ENCODE results near the gene TEKT5. TPM values are rescaled to one million over a fixed set of nuclear protein-coding genes. Genes with fewer than 3 reads are reported as not detected.

The TEKT5 gene
- total and polyA plus RNA-seq, 2 donors (not counting 1 experiment from before 2014, with no cell fraction given): 0.06 TPM; not detected in 1

- TF ChIP-seq EZH2 (IDR thresholded peaks at IDR 0.05; ENCODE audit: low read length, missing control alignments): no peak
- TF ChIP-seq, protein P1, sequence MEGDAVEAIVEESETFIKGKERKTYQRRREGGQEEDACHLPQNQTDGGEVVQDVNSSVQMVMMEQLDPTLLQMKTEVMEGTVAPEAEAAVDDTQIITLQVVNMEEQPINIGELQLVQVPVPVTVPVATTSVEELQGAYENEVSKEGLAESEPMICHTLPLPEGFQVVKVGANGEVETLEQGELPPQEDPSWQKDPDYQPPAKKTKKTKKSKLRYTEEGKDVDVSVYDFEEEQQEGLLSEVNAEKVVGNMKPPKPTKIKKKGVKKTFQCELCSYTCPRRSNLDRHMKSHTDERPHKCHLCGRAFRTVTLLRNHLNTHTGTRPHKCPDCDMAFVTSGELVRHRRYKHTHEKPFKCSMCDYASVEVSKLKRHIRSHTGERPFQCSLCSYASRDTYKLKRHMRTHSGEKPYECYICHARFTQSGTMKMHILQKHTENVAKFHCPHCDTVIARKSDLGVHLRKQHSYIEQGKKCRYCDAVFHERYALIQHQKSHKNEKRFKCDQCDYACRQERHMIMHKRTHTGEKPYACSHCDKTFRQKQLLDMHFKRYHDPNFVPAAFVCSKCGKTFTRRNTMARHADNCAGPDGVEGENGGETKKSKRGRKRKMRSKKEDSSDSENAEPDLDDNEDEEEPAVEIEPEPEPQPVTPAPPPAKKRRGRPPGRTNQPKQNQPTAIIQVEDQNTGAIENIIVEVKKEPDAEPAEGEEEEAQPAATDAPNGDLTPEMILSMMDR (conservative IDR thresholded peaks at IDR 0.05 in 1 of 2, IDR thresholded peaks at IDR 0.05 in 1 of 2; ENCODE audit: low read depth in 1 of 2, low read length in 2 of 2): no peak
- H3K9me3 ChIP-seq (ENCODE audit: control insufficient read depth, insufficient read depth, low read depth, low read length): no peaks in the 10 kb centered on the region
- no peaks in the 10 kb centered on the region for H3K36me3 ChIP-seq (ENCODE audit: control insufficient read depth, insufficient read depth, low read length)
- DNase-seq (ENCODE audit: low read depth in 2 of 2): peak; percentile 42 to 62
- H3K4me3 ChIP-seq (replicated peaks in 1 of 4; ENCODE audit: control extremely low read depth in 1 of 4, insufficient read depth in 1 of 4, low read depth in 3 of 4, low read length in 4 of 4): no peak overlapping the region
- H3K9ac ChIP-seq (ENCODE audit: insufficient read depth, low read length): no peak overlapping the region
- H2AFZ ChIP-seq (ENCODE audit: low read length): peak overlapping the region; percentile 82
- H3K4me2 ChIP-seq (ENCODE audit: extremely low read depth, insufficient read depth, low read length): peak overlapping the region; percentile 68
- no peaks in the 10 kb centered on the region for H4K20me1 ChIP-seq (ENCODE audit: control insufficient read depth, extremely low read depth, insufficient read depth, low read length)
- H3K79me2 ChIP-seq (ENCODE audit: control insufficient read depth, insufficient read depth, low read length): no peaks in the 10 kb centered on the region
- H3K4me1 ChIP-seq (ENCODE audit: control insufficient read depth, extremely low read depth, insufficient read depth, low read length): peaks cover 8% of the 10 kb centered on the region
- peak overlapping the region; percentile 57 for H3K27ac ChIP-seq (ENCODE audit: insufficient read depth, low read length)
- H3K27me3 ChIP-seq (ENCODE audit: control insufficient read depth, insufficient read depth, low read length): no peaks in the 10 kb centered on the region
These were observed 85.9 kb downstream of the TEKT5 start for GRCh38 chr16:10608687-10609401.

DNA sequence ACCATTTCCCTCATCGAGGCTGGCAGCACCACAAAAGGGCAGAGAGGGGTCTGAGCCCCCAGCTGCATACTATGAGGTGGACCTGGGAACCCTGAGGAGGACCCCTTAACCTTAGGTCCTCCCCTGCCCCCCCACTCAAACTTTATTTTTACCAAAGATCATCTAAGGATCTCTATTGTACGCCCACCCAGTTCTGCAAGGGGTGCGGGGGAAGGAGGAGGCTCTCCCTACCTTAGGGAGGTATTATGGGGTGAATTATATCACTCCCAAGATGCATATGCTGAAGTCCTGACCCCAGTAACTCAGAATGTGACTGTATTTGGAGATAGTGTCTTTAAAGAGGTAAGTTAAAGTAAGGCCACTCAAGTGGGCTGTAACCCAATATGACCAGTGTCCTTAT lies 87.6 kb downstream of the TEKT5 start:
- H3K4me1 ChIP-seq (ENCODE audit: control insufficient read depth, extremely low read depth, insufficient read depth, low read length): peaks cover 8% of the 10 kb centered on the region
- TF ChIP-seq, protein P1 (conservative IDR thresholded peaks at IDR 0.05 in 1 of 2, IDR thresholded peaks at IDR 0.05 in 1 of 2; ENCODE audit: low read depth in 1 of 2, low read length in 2 of 2): no peak
- TF ChIP-seq EZH2 (IDR thresholded peaks at IDR 0.05; ENCODE audit: low read length, missing control alignments): no peak
- no peak for DNase-seq (ENCODE audit: low read depth in 2 of 2)
- H3K36me3 ChIP-seq (ENCODE audit: control insufficient read depth, insufficient read depth, low read length): no peaks in the 10 kb centered on the region
- no peak overlapping the region for H3K4me3 ChIP-seq (replicated peaks in 1 of 4; ENCODE audit: control extremely low read depth in 1 of 4, insufficient read depth in 1 of 4, low read depth in 3 of 4, low read length in 4 of 4)
- H3K9ac ChIP-seq (ENCODE audit: insufficient read depth, low read length): no peak overlapping the region
- no peak overlapping the region for H2AFZ ChIP-seq (ENCODE audit: low read length)
- H3K79me2 ChIP-seq (ENCODE audit: control insufficient read depth, insufficient read depth, low read length): no peaks in the 10 kb centered on the region
- no peaks in the 10 kb centered on the region for H4K20me1 ChIP-seq (ENCODE audit: control insufficient read depth, extremely low read depth, insufficient read depth, low read length)
- H3K4me2 ChIP-seq (ENCODE audit: extremely low read depth, insufficient read depth, low read length): no peak overlapping the region
- peaks cover 3% of the 10 kb centered on the region for H3K27me3 ChIP-seq (ENCODE audit: control insufficient read depth, insufficient read depth, low read length)
- H3K9me3 ChIP-seq (ENCODE audit: control insufficient read depth, insufficient read depth, low read depth, low read length): no peaks in the 10 kb centered on the region
- no peak overlapping the region for H3K27ac ChIP-seq (ENCODE audit: insufficient read depth, low read length)

- H3K4me1 ChIP-seq (ENCODE audit: control insufficient read depth, extremely low read depth, insufficient read depth, low read length): peaks cover 8% of the 10 kb centered on the region
- H3K4me3 ChIP-seq (replicated peaks in 1 of 4; ENCODE audit: control extremely low read depth in 1 of 4, insufficient read depth in 1 of 4, low read depth in 3 of 4, low read length in 4 of 4): no peak overlapping the region
- no peak overlapping the region for H2AFZ ChIP-seq (ENCODE audit: low read length)
- DNase-seq (ENCODE audit: low read depth in 2 of 2): no peak
- H3K27ac ChIP-seq (ENCODE audit: insufficient read depth, low read length): no peak overlapping the region
- H3K79me2 ChIP-seq (ENCODE audit: control insufficient read depth, insufficient read depth, low read length): no peaks in the 10 kb centered on the region
- H3K27me3 ChIP-seq (ENCODE audit: control insufficient read depth, insufficient read depth, low read length): peaks cover 3% of the 10 kb centered on the region
- no peaks in the 10 kb centered on the region for H4K20me1 ChIP-seq (ENCODE audit: control insufficient read depth, extremely low read depth, insufficient read depth, low read length)
- H3K4me2 ChIP-seq (ENCODE audit: extremely low read depth, insufficient read depth, low read length): no peak overlapping the region
- TF ChIP-seq, protein P1 (conservative IDR thresholded peaks at IDR 0.05 in 1 of 2, IDR thresholded peaks at IDR 0.05 in 1 of 2; ENCODE audit: low read depth in 1 of 2, low read length in 2 of 2): no peak
- no peak for TF ChIP-seq EZH2 (IDR thresholded peaks at IDR 0.05; ENCODE audit: low read length, missing control alignments)
- H3K9ac ChIP-seq (ENCODE audit: insufficient read depth, low read length): no peak overlapping the region
- H3K9me3 ChIP-seq (ENCODE audit: control insufficient read depth, insufficient read depth, low read depth, low read length): no peaks in the 10 kb centered on the region
- no peaks in the 10 kb centered on the region for H3K36me3 ChIP-seq (ENCODE audit: control insufficient read depth, insufficient read depth, low read length)
These were observed 88.1 kb downstream of the TEKT5 start for GRCh38 chr16:10606607-10607006.

All from fibroblast of lung (primary cell).